Fibroblast of skin of left quadriceps (primary cell): ENCODE data around the gene DLK2.
"Not testable (repeated sequence)": the region's sequence is repeated elsewhere in the genome, so short reads cannot be mapped to it uniquely, and the experiment has no call there.

ENCODE experiments used
- DNase-seq, 2 experiments: peaks; one replicate each; pipeline ENCODE4 v3.0.0-alpha.2; 2013; ENCODE audit warnings: low read depth in 2 of 2

DLK2 gene

DNA sequence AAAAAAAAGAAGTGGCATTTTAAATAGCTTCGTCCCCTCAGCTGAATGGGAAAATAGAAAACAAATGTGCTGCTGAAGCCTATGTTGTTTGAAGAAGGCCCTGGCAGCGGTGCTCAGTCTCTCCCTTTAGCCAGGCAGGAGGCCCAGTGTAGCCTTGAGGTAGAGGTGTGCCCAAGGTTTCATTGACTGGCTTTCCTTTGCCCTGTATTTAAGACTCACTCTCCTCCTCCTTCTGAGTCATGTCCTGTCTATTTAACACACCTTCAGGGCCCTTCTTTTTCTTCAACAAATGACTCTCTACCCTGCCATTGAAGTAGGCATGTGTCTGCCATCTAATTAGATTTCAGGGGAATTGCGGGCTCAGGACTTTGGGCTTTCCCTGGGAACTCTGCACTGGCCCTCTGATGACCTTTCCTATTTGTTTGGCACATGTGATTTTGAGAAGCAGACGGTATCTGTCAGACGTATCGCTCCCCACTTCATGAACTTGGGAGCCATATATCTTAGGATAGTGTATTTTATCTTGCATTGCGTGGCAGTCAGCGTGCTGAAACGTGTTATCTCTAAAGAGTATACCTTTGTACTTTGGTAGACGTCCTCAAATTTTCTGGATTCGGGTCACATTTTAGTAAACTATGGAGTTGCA lies 26.4 kb upstream of the DLK2 start:
- DNase-seq = no peak

DNA sequence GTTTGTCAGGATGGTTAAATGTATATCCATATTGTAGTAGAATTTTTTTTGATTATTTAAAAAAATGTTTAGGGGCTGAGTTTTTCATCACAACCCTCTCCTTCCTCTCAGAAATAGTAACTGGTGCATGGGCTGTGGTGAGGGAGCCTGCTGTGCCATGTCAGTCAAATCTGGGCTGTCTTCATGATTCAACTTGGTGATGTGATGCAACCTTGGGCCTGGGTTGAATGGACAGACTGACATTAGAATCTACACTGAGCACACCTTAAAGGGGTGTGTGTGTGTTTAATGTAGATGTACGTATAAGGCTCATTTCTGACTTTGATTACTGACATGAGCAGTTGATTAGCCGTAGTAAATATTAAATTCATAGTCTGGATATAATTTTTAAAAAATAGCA lies 25.7 kb upstream of the DLK2 start:
- no peak for DNase-seq

DNA sequence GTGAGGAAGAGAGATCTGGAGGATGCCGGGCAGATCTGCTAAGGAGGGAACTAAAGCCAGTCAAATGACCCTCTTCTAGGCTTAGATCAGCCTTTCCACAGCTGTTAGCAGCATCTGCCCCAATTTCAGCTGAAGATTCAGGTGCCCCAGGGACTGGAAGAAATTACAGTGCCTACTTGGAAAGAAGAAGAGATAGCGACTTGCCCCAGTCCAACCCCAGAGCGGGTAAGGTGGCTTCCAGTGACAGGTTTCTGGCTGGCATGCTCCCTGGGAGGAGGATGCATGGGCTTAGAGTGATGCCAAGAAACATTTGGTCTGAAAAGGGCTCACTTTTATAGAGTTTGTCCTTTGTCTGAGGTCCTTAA lies 22.6 kb upstream of the DLK2 start:
- DNase-seq = no peak

DNA sequence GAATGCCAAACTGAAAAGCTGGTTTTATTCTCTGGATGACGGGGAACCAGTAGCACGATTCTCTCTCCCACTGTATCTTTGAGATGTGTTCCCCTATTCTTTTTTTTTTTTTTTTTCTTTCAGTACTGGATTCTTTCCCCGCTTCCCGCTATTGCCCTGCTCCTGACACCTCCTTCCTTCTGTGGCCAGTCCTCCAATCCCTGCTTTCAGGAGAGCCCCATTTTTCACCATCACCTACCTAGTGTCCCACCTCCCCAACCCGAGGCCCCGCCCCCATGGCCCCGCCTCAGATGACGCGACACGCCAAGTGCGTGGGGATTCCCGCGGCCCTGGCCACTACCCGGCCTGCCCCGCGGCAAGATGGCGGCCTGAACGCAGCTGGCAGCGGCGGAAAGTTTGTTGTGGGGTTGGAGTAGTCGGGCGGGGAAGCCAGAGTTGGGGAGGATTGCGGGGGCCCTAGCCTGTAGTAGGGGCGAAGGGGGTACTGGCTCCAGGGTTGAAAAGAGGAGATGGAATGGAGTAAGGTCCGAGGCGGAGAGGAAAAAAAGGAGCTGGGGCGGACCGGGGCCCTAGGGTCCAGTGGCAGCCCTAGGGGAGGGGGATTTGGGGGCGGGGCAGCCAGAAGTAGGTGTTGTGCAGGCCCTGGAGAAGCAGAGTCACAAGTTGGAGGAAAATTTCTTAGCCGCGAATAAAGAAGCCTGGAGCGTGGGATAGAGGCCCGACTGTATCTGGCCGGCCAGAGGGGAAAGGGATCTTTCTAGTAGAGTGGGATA lies 22.1 kb upstream of the DLK2 start, which contains the start of gene TJAP1:
Gene TJAP1, plus strand, starts transcription at position 336 of the 773 bp plus-strand sequence. CDS start 21,432 bp downstream, outside the sequence.
- DNase-seq = peak; percentile 58 to 64

DNA sequence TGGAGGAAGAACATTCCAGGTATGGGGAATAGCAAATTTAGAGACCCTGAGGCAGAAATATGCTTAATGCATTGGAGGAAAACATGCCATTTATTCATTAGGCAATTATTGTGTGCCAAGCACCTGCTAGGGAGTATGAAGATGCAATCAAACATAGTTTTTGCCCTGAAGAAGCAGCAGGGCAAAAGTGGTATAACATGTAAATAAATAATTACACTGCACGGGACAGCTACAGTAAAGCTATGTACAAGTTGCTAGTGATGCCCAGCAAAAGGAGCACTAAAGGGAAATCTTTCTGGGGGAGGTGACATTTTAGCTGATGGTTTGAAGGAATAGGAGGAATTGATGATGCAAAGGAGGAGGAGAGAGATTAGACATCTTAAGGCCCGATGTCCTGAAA lies 21.4 kb upstream of the DLK2 start:
- DNase-seq = no peak

DNA sequence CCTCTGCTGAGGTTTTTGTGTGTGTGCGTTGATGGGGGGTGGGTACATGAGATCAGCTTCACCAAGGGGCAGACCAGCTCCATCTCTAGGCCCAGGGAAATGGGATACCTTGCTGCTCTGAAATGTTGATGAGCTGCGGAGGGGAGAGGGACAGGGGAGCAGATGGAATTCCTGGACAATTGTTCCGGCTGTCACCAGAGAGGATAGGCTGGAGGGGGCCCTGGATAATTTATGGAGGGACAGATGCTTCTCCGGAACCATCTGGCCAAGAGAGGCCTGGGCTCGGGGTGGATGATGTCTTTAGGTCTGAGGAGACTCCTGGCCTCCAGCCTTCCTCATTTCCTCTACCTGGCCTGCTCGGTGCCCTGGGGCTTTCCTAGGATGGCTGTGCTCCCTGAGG lies 20.2 kb upstream of the DLK2 start:
- DNase-seq = no peak

DNA sequence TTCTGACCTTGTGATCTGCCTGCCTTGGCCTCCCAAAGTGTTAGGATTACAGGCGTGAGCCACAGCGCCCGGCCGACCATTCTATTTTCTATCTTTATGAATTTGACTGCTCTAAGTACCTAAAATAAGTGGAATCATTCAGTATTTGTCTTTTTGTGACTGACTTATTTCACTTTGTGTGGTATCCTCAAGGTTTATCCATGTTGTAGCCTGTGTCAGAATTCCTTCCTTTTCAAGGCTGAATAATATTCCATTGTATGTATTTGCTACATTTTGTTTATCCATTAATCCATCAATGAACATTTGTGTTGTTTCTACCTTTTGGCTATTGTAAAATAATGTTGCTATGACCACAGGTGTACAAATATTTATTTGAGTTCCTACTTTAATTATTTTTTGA lies 17.2 kb upstream of the DLK2 start:
- DNase-seq = no peak

DNA sequence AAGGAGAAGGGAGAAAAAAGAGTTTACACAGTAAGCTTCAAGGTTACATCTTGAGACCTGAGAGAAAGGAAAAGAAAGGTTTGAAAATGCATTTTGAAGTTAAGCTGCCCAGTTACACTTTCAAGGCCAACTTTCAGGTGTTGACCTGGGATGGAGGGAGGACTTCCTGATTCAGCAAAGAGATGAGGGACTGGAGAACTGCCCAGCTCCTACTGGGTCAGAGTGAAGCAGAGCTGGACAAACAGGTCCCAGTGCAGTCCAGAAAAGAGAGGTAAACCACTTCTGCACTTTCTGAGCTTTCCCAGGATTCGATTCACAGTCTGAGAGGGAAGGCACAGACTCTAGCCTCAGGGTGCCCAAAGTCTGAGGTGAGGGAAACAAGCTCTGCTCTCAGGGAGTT lies 16.1 kb upstream of the DLK2 start:
- no peak for DNase-seq

DNA sequence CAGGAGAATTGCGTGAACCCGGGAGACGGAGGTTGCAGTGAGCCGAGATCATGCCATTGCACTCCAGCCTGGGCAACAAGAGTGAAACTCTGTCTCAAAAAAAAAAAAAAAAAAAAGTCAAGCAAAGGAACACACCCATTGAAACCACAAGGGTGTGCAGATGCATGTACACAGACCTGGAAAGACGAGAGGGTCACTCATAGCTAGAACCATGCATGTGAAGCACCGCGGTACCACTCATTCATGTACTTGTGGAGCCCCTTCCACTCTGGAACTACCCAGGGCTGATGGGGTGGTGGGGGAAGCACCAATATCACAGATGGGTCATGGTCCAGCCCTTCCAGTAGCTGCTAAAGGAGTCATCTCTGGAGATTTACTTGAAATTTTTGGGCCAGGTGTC lies 14.6 kb upstream of the DLK2 start:
- no peak for DNase-seq

DNA sequence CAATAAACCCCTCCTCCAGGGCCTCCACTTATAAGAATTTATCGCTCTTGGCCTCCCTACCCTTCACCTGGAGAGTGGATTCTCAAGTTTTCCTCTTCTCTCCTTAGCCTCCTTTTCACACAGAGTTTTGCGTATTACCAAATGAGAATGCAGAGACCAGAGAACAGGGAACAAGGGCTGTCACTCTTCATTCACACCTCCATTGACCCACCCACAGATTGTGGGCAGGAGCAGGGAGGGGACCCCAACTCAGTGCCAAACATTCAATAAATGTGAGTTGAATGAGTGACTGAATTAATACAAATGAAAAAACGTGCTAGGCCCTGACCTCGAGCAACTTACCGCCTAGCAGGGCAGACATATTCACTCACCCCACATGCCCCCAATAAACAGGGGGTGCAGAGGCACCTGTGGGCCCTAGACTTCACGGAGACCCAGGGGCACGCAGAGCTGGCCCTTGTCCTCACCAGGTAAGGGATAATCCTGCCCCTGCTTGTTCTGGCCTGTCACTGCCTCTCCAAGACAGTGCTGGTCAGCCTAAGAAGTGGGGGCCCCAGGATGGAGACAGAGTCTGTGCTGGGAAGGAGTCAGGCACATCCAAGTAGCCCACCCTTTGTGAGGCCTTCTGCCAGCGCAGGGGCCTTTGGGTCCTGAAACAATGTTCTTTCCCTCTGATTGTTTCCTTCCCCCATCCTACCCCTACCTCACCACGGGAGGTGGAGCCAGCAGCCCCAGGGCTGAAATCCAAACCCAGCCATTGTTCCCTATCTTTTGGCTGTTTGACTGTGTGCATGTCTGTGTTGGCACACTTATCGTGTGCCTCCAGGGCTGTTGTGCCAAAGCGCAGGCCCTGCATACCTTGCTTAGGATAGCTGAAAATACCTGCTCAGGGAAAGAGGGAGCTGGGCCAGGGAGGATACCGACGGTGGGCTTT lies 13.7 kb upstream of the DLK2 start:
- DNase-seq = no peak

DNA sequence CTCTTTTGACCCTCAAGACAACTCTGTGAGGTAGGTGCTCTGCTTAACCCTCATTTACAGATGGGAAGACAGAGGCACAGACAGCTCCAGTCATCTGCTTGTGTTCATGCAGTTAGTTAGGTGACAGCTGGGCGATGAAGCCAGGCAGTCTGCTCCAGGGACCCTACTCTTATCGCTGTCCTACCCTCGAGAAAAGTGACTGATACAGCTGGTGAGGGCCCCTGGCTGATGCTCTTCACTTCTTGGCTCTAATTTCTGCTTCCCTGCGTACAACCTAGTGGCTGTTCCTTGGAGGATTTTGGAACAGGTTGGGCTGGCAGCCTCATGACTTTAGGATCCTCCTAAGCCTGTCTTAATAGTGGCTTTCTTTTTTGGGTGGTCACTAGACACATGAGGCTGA lies 12.9 kb upstream of the DLK2 start:
- no peak for DNase-seq

DNA sequence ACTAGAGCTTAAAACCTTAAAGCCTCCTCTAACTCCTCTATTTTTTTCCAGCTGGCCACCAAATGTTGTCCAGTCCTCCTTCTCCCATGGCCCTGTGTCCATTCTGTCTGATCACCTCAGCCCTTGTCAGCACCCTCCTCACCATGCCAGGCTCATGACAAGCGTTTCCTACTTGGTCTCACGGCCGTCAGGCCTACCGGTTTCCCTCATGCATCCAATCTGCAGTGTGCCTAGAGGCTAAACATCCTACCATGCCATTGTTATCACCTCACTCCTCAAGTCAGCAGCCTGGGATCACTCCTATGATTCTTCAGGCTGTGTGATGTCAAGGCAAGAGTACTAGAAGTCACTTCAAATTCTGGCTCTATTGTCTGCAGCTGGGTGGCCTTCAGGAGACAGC lies 12.4 kb upstream of the DLK2 start:
- no peak for DNase-seq

DNA sequence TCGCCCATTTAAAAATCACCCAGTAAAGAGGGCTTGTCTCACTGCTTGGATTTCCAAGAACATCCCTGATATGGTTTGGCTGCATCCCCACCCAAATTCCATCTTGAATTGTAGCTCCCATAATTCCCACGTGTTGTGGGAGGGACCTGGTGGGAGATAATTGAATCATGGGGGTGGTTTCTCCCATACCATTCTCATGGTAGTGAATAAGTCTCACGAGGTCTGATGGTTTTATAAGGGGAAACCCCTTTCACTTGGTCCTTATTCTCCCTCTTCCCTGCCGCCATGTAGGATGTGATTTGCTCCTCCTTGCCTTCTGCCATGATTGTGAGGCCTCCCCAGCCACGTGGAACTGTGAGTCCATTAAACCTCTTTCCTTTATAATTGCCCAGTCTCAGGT lies 11.9 kb upstream of the DLK2 start:
- not testable (repeated sequence) for DNase-seq

DNA sequence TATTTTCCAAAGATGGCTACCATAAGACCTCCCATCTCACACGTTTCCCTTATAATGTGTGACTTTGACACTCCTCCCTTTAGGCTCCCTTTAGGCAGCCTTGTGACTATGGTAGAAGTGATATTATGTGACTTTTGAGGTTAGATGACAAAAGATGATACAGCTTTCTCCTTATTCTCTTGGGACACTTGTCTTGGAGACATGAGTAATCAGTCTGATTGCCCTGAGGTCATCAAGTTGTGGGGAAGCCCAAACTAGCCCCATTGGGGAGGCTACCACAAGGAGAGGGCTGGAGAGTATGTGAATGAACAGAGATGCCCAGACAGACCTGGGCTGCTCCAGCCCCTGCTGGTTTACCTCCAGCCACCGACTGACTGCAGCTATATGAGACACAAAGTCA lies 10.6 kb upstream of the DLK2 start:
- no peak for DNase-seq

DNA sequence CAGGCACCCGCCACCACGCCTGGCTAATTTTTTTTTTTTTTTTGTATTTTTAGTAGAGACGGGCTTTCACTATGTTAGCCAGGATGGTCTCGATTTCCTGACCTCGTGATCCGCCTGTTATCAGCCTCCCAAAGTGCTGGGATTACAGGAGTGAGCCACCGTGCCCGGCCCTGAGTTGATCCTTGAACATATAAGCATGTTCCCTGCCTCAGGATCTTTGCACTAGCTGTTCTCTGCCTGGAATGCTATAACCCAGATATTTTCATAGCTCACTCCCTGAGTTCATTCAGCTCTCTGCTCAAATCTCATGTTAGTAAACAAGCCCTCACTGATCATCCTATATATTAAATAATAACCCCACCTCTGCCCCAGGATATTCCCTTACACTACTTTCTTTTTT lies 9.0 kb upstream of the DLK2 start:
- DNase-seq = no peak

DNA sequence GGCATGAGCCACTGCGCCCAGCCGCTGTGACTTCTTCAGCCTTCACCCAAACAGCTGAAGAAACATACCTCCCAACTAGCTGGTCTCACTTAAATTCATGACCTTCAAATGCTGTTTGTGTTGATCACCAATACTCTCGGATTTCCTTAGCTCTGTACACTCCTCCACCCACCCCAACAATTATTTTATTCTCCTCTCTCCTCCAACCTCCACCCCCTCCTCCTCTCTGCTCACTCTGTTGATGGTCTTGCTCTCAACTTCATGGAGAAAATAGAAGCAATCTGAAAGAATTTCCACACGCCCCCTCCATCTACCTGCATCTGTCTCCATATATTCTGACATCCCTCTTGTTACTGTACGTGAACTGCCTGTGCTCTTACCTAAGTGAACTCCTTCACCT lies 6.6 kb upstream of the DLK2 start:
- DNase-seq = no peak

DNA sequence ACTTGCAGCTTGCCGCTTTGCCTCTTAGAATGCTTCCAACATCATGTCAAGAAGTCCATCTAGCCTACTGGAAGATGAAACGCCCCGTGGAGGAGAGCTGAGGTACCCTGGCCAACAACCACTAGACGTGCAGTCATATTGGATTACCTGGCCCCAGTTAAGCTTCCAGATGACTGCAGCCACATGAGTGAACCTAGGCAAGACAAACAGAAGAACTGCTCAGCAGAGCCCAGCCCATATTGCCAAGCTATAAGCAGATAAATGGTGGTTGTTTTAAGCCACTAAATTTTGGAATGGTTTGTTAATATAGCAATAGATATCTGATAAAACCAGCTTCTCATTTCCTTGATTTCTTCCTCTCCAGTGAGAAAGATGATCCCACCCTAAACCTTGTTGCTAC lies 4.7 kb upstream of the DLK2 start:
- no peak for DNase-seq

DNA sequence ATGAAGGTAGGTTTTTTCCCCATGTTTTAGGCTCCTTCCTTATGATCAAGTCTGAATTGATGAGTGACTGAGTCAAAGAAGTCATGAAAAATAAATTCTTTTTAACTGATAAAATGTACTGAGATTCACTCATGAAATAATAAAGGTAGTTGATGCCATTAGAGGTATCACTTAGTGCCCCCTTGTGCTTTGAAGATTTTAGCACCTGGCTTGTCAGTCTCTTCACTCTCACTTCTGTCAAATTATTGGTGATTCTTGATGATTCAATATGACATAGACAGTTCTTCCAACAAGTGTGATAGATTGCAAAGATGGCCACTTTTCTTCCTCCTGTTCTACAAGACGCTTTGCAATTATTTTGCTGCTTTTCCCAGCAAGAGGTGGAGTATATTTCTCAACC lies 4.2 kb upstream of the DLK2 start:
- DNase-seq = no peak

DNA sequence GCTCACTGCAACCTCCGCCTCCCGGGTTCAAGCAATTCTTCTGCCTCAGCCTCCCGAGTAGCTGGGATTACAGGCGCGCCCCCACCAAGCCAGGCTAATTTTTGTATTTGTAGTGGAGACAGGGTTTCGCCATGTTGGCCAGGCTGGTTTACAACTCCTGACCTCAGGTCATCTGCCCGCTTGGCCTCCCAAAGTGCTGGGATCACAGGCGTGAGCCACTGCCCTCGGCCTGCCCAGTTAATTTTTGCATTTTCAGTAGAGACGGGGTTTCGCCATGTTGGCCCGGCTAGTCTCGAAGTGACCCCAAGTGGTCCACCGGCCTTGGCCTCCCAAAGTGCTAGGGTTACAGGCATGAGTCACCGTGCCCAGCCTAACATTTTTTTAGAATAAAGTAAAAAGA lies 2.8 kb upstream of the DLK2 start:
- not testable (repeated sequence) for DNase-seq

DNA sequence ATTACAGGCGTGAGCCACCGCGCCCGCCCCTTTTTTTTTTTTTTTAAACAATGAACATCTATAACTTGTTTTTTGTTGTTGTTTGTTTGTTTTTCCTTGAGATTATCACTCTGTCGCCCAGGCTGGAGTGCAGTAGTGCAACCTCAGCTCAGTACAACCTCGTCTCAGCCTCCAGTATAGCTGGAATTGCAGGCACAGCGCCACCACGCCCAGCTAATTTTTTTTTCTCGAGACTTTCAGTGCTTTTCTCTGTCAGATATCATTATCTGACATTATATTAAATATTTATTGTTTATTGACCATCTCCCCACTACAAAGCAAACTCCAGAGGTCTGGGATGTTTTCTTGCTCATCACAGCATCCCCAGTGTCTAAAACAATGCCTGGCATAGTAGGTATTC lies 2.3 kb upstream of the DLK2 start:
- DNase-seq = no peak

DNA sequence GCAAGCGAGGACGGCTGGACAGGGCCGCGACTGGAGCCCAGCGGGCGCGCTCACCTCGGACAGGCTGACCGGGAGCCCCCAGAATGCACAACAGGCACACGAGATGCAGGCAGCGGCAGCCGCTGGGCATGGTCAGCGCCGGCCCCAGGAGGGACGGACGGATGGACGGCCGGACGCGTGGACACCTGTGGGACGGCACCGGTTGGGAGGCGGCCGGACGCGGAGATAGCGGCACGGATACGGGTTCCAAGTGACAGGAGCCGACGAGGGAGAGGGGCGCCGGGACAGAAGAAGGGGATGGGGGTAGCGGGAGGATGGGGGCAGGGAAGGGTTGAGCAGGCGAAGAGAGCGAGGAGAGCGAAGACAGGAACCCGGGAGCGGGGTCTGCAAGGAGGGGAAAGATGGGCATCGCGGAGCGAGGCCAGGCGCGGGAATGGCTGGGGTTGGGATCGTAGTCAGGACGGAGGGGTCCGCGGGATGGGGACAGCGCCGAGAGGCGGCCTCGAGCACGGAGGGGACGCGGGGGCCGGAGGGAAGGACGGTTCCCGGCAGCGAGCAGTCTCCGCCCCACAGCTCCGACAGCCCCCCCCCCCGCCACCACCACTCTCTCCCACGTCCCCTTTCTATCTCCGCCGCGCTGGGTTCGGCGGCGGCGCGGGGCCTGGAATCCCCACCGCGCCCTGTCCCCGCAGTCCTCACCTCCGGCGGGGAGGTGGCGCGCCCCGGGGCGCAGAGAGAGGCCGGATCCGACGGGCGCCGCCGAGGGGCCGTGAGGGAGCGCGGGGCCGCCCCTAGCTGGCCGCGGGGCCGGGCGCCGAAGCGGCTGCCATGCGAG lies 435 bp downstream of the DLK2 start:
- peak; percentile 18 to 30 for DNase-seq

DNA sequence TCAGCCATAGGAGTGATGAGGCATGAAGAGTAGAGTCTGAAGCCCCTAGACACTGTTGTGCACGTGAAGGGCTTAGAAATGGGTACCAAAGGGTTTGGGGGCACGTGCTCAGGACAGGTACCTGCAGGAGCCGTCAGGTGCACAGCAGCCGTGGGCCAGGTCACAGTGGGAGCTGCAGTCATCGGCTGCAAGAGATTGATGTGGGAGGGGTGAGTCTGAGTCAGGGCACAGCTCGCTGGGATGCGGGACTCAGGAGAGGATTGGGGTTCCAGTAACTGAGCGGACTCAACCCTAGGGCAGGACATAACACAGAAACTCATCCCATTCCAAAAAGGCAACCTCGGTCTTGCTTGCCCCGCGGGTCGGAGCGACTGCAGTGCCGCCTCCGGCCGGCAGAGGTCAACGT lies 1.1 kb downstream of the DLK2 start:
- DNase-seq = no peak
